SK-N-SH treated with all-trans-retinoic acid at 6 μM for 48 hours (cell line): ENCODE data around the gene VRTN.
"Not testable (repeated sequence)": the region's sequence is repeated elsewhere in the genome, so short reads cannot be mapped to it uniquely, and the experiment has no call there.

ENCODE experiments used
- ATAC-seq: fragments of 200-7000 bp; cut with Tn5 transposase; 3 replicates; pipeline ENCODE4 v1.9.1; 2020; ENCODE audit warnings: mild to moderate bottlenecking, moderate library complexity
- ARNTL ChIP-seq: fragments of 450-650 bp; formaldehyde crosslinking; IDR thresholded peaks from 2 replicates; pipeline ENCODE4 v1.5.0; 2020; ENCODE audit warnings: low read depth, mild to moderate bottlenecking, moderate library complexity, borderline replicate concordance
- BACH2 ChIP-seq: fragments of 250-450 bp; sonication (Bioruptor Pico); IDR thresholded peaks from 2 replicates; pipeline ENCODE4 v1.9.0; 2021; ENCODE audit warnings: mild to moderate bottlenecking, borderline replicate concordance
- CREB5 ChIP-seq: fragments of 250-450 bp; sonication (Bioruptor Pico); IDR thresholded peaks from 2 replicates; pipeline ENCODE4 v1.5.1; 2020; ENCODE audit warnings: low read depth, mild to moderate bottlenecking, moderate library complexity
- CSDC2 ChIP-seq: fragments of 250-450 bp; sonication (Bioruptor Pico); IDR thresholded peaks from 2 replicates; pipeline ENCODE4 v1.5.0; 2020; ENCODE audit warnings: mild to moderate bottlenecking, moderate library complexity
- ESRRG ChIP-seq: fragments of 250-450 bp; sonication (Bioruptor Pico); IDR thresholded peaks from 2 replicates; pipeline ENCODE4 v1.6.1; 2021; ENCODE audit warnings: mild to moderate bottlenecking
- GLIS3 ChIP-seq: fragments of 250-450 bp; sonication (Bioruptor Pico); IDR thresholded peaks from 2 replicates; pipeline ENCODE4 v1.5.0; 2020; ENCODE audit warnings: mild to moderate bottlenecking, moderate library complexity
- ISL1 ChIP-seq: fragments of 250-450 bp; sonication (Bioruptor Pico); IDR thresholded peaks from 2 replicates; pipeline ENCODE4 v2.1.2; 2022; ENCODE audit warnings: mild to moderate bottlenecking, moderate library complexity
- OSR1 ChIP-seq: fragments of 250-450 bp; sonication (Bioruptor Pico); IDR thresholded peaks from 2 replicates; pipeline ENCODE4 v1.8.0; 2022; ENCODE audit warnings: moderate library complexity, mild to moderate bottlenecking, inconsistent platforms
- PATZ1 ChIP-seq: fragments of 250-450 bp; sonication (Bioruptor Pico); IDR thresholded peaks from 2 replicates; pipeline ENCODE4 v1.8.0; 2020; ENCODE audit warnings: mild to moderate bottlenecking, moderate library complexity, borderline replicate concordance
- POU6F1 ChIP-seq: fragments of 250-450 bp; sonication (Bioruptor Pico); IDR thresholded peaks from 2 replicates; pipeline ENCODE4 v1.8.0; 2021; ENCODE audit warnings: low read depth, mild to moderate bottlenecking, moderate library complexity, borderline replicate concordance
- RARB ChIP-seq: fragments of 250-450 bp; sonication (Bioruptor Pico); IDR thresholded peaks from 2 replicates; pipeline ENCODE4 v1.8.0; 2021; ENCODE audit warnings: mild to moderate bottlenecking, moderate library complexity
- SNAI2 ChIP-seq: fragments of 250-450 bp; sonication (Bioruptor Pico); IDR thresholded peaks from 2 replicates; pipeline ENCODE4 v1.5.0; 2020; ENCODE audit warnings: mild to moderate bottlenecking, moderate library complexity
- TSHZ2 ChIP-seq: fragments of 250-450 bp; sonication (Bioruptor Pico); IDR thresholded peaks from 2 replicates; pipeline ENCODE4 v1.5.0; 2020; ENCODE audit warnings: mild to moderate bottlenecking, moderate library complexity
- ZC3H10 ChIP-seq: fragments of 250-450 bp; sonication (Bioruptor Pico); IDR thresholded peaks from 2 replicates; pipeline ENCODE4 v1.5.1; 2021; ENCODE audit warnings: mild to moderate bottlenecking, moderate library complexity
- ZFP3 ChIP-seq: fragments of 250-450 bp; sonication (Bioruptor Pico); IDR thresholded peaks from 2 replicates; pipeline ENCODE4 v1.5.0; 2020; ENCODE audit warnings: mild to moderate bottlenecking, moderate library complexity
- ZNF565 ChIP-seq: fragments of 450-650 bp; formaldehyde crosslinking; conservative IDR thresholded peaks from 2 replicates; pipeline ENCODE4 v1.5.0; 2020; ENCODE audit warnings: low read depth, mild to moderate bottlenecking, moderate library complexity
- ZNF70 ChIP-seq: fragments of 450-650 bp; formaldehyde crosslinking; IDR thresholded peaks from 2 replicates; pipeline ENCODE4 v1.5.0; 2020; ENCODE audit warnings: mild to moderate bottlenecking, moderate library complexity
- ZNF8 ChIP-seq: fragments of 450-650 bp; formaldehyde crosslinking; IDR thresholded peaks from 2 replicates; pipeline ENCODE4 v1.5.0; 2020; ENCODE audit warnings: mild to moderate bottlenecking, moderate library complexity

Gene VRTN

GRCh38 chr14:74380845-74381244 lies 32.6 kb downstream of the VRTN start:
- no peak for ATAC-seq
- TF ChIP-seq ARNTL (CRISPR knock-in tag), result no peak
- TF ChIP-seq ESRRG (CRISPR knock-in tag), result no peak
- TF ChIP-seq CSDC2 (CRISPR knock-in tag), result no peak
- TF ChIP-seq GLIS3, result no peak
- TF ChIP-seq POU6F1 (CRISPR knock-in tag), result no peak
- no peak for TF ChIP-seq ZC3H10

GRCh38 chr14:74381571-74381970 lies 33.3 kb downstream of the VRTN start:
- not testable (repeated sequence) for ATAC-seq

- TF ChIP-seq TSHZ2 (CRISPR knock-in tag) (no peak), ARNTL (CRISPR knock-in tag) (no peak), BACH2 (no peak), CSDC2 (CRISPR knock-in tag) (no peak), ZC3H10 (no peak), ZNF565 (CRISPR knock-in tag) (no peak), SNAI2 (no peak), POU6F1 (CRISPR knock-in tag) (no peak), ZNF8 (no peak)
- ATAC-seq, result no peak
These were observed 34.0 kb downstream of the VRTN start for GRCh38 chr14:74382231-74382630.

GRCh38 chr14:74389980-74390379 lies 41.7 kb downstream of the VRTN start:
- ATAC-seq, result no peak
- TF ChIP-seq ZNF70 (CRISPR knock-in tag), result no peak
- TF ChIP-seq PATZ1 (CRISPR knock-in tag), result no peak
- TF ChIP-seq ISL1 (CRISPR knock-in tag), result no peak
- no peak for TF ChIP-seq ZFP3 (CRISPR knock-in tag)
- no peak for TF ChIP-seq ZC3H10
- TF ChIP-seq OSR1 (CRISPR knock-in tag), result no peak
- TF ChIP-seq RARB, result no peak
- TF ChIP-seq CREB5 (CRISPR knock-in tag), result no peak
- no peak for TF ChIP-seq BACH2
- TF ChIP-seq GLIS3, result no peak
- TF ChIP-seq ARNTL (CRISPR knock-in tag), result no peak
- no peak for TF ChIP-seq ZNF565 (CRISPR knock-in tag)

GRCh38 chr14:74390505-74390904 lies 42.2 kb downstream of the VRTN start:
- ATAC-seq, result not testable (repeated sequence)
